ENCODE results near the gene MAMLD1.

MAMLD1 gene

GRCh38 chrX:150464001-150464400 lies 100.9 kb downstream of the MAMLD1 start:
- DNase-seq (ENCODE audit: low read depth, low spot score): no peak
- H3K4me3 ChIP-seq (ENCODE audit: low read depth, low read length): no peak overlapping the region
- in situ Hi-C loops (cut with HindIII; ENCODE audit: low sequenced_read_pairs): no loop called here
- TF ChIP-seq CTCF (IDR thresholded peaks at IDR 0.05; ENCODE audit: low read depth, low read length): no peak

GRCh38 chrX:150465326-150465725 lies 102.2 kb downstream of the MAMLD1 start:
- in situ Hi-C loops (cut with HindIII; ENCODE audit: low sequenced_read_pairs): no loop called here
- H3K4me3 ChIP-seq (ENCODE audit: low read depth, low read length): no peak overlapping the region
- no peak for DNase-seq (ENCODE audit: low read depth, low spot score)
- no peak for TF ChIP-seq CTCF (IDR thresholded peaks at IDR 0.05; ENCODE audit: low read depth, low read length)

- in situ Hi-C loops (cut with HindIII; ENCODE audit: low sequenced_read_pairs): no loop called here
- no peak for DNase-seq (ENCODE audit: low read depth, low spot score)
- no peak for TF ChIP-seq CTCF (IDR thresholded peaks at IDR 0.05; ENCODE audit: low read depth, low read length)
- no peak overlapping the region for H3K4me3 ChIP-seq (ENCODE audit: low read depth, low read length)
Observed at GRCh38 chrX:150465881-150466775, 103.0 kb downstream of the MAMLD1 start.

- in situ Hi-C loops (cut with HindIII; ENCODE audit: low sequenced_read_pairs): no loop called here
- H3K4me3 ChIP-seq (ENCODE audit: low read depth, low read length): no peak overlapping the region
- no peak for DNase-seq (ENCODE audit: low read depth, low spot score)
- no peak for TF ChIP-seq CTCF (IDR thresholded peaks at IDR 0.05; ENCODE audit: low read depth, low read length)
Observed at GRCh38 chrX:150472306-150472705, 109.2 kb downstream of the MAMLD1 start.

GRCh38 chrX:150473371-150473770 lies 110.3 kb downstream of the MAMLD1 start:
- in situ Hi-C loops (cut with HindIII; ENCODE audit: low sequenced_read_pairs): no loop called here
- TF ChIP-seq CTCF (IDR thresholded peaks at IDR 0.05; ENCODE audit: low read depth, low read length): no peak
- DNase-seq (ENCODE audit: low read depth, low spot score): no peak
- H3K4me3 ChIP-seq (ENCODE audit: low read depth, low read length): no peak overlapping the region

- no peak for TF ChIP-seq CTCF (IDR thresholded peaks at IDR 0.05; ENCODE audit: low read depth, low read length)
- no peak for DNase-seq (ENCODE audit: low read depth, low spot score)
- in situ Hi-C loops (cut with HindIII; ENCODE audit: low sequenced_read_pairs): no loop called here
- H3K4me3 ChIP-seq (ENCODE audit: low read depth, low read length): no peak overlapping the region
Observed at GRCh38 chrX:150475461-150475860, 112.3 kb downstream of the MAMLD1 start.
